Effector memory CD8-positive, alpha-beta T cell (primary cell): Measurements from ENCODE around the gene ANKRD52.

ENCODE experiments used
- ATAC-seq: fragments of 150-1000 bp; cut with Tn5 transposase; replicated peaks from 2 replicates; pipeline ENCODE4 v1.10.0; 2021; ENCODE audit warnings: mild to moderate bottlenecking, moderate library complexity
- DNase-seq, 3 experiments: peaks; one replicate each; pipeline ENCODE4 v3.0.0; 2021
- H3K27ac Mint-ChIP-seq, 2 donors: one replicate each; pipeline ENCODE4 v1.8.0; 2022; ENCODE audit warnings: mild to moderate bottlenecking in 2 of 2, mixed read lengths in 2 of 2, moderate library complexity in 2 of 2
- H3K27me3 Mint-ChIP-seq, 2 donors: one replicate each; pipeline ENCODE4 v1.8.0; 2022; ENCODE audit warnings: mixed read lengths in 2 of 2
- H3K36me3 Mint-ChIP-seq: one replicate; pipeline ENCODE4 v1.8.0; 2022; ENCODE audit warnings: mild to moderate bottlenecking, moderate library complexity, mixed read lengths; ENCODE audit not compliant: insufficient read depth
- H3K4me1 Mint-ChIP-seq, 2 donors: one replicate each; pipeline ENCODE4 v1.8.0; 2022; ENCODE audit warnings: low read depth in 2 of 2, mixed read lengths in 2 of 2
- H3K4me3 Mint-ChIP-seq, 2 donors: one replicate each; pipeline ENCODE4 v1.8.0; 2022; ENCODE audit warnings: mild to moderate bottlenecking in 2 of 2, mixed read lengths in 2 of 2, moderate library complexity in 2 of 2
- H3K9me3 Mint-ChIP-seq, 2 donors: one replicate each; pipeline ENCODE4 v1.8.0; 2022; ENCODE audit warnings: mixed read lengths in 2 of 2

The ANKRD52 gene

DNA sequence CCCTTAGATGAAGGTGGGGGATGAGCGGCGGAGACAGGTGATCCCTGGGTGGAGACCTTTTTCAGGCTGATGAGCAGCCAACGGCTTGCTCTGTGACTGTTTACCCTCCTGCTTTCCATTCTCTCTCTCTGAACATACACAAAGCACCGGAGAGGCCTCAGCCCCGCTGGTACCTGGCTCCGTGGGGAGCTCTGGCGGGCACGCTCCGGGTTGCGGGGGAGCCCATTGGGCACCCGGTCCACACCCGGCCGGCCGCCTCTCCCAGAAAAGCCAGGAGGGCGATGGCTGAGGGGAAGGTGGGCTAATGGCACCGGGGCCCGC lies 69.4 kb downstream of the ANKRD52 start:
- peak overlapping the region; percentile 99 for H3K27ac Mint-ChIP-seq
- H3K9me3 Mint-ChIP-seq = no peaks in the 10 kb centered on the region
- peak in 2 of 3 experiments; percentile 6 to 16 for DNase-seq
- peaks cover 60% of the 10 kb centered on the region for H3K36me3 Mint-ChIP-seq
- H3K4me1 Mint-ChIP-seq = peaks cover 26 to 45% of the 10 kb centered on the region in 2 donors
- peak; percentile 4 for ATAC-seq
- H3K4me3 Mint-ChIP-seq = peak overlapping the region; percentile 94 to 98
- no peaks in the 10 kb centered on the region for H3K27me3 Mint-ChIP-seq

GRCh38 chr12:56188131-56188777 lies 69.9 kb downstream of the ANKRD52 start:
- Mint-ChIP-seq H3K36me3 (peaks cover 65% of the 10 kb centered on the region), H3K4me3 (peak overlapping the region; percentile 94 to 98), H3K4me1 (peaks cover 23 to 42% of the 10 kb centered on the region in 2 donors), H3K27me3 (no peaks in the 10 kb centered on the region), H3K27ac (peak overlapping the region; percentile 99), H3K9me3 (no peaks in the 10 kb centered on the region)
- ATAC-seq (no peak), DNase-seq (no peak)
